Measurements from ENCODE around the gene SAMD4B.
"Not testable (repeated sequence)": the region's sequence is repeated elsewhere in the genome, so short reads cannot be mapped to it uniquely, and the experiment has no call there.

Gene SAMD4B

DNA sequence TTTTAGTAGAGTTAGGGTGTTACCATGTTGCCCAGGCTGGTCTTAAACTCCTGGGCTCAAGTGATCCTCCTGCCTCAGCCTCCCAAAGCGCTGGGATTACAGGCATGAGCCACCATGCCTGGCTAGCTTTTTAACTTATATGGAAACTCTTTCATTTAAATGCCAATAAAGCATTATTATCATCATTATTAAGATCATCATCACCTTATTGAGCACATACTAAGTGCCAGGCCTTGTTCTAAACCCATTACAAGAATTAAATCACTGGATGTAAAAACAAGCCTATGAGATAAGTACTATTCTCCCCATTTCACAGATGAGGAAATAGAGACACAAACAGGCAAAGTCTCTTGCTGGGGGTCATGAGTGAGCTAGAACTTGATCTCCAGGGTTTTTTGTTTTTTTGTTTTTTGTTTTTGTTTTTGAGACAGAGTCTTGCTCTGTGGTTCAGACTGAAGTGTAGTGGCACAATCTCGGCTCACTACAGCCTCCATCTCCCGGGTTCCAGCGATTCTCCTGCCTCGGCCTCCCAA lies 7.7 kb upstream of the SAMD4B start:
- DNase-seq = no peak

DNA sequence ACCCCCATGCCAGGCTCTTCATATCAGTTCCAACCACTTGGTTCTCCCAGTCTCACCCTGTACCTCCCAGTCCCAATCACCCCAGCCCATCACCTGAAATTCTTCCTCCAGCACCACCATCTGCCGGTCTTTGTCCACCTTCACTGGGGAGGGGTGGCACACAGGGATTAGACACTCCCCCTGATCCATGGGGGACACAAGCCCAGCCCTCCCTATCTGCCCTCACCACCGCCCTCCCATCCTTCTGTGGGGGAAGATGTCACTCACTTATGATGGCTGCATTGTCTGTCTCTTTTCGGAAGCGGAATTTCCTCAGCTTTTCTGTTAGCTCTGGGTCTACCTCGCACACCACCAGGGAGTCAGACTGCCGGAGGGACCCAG lies 7.1 kb upstream of the SAMD4B start:
- DNase-seq = no peak

DNA sequence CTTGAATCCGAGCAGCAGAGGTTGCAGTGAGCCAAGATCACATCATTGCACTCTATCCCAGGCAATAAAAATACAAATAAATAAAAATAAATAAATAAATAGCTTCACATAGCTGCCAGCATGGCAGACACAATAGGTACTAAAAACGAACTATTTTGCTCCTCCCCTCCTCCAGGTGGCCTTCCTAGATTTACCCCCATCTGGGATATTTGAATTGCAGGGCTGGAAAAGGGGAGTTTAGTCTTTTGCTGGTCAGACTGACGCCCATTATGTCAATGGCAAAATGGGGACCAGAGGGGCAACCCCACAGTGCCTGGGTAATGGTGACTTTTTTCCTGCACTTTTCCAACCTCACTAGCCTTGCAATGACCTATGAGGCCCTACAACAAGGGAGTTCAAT lies 5.7 kb upstream of the SAMD4B start:
- no peak for DNase-seq

DNA sequence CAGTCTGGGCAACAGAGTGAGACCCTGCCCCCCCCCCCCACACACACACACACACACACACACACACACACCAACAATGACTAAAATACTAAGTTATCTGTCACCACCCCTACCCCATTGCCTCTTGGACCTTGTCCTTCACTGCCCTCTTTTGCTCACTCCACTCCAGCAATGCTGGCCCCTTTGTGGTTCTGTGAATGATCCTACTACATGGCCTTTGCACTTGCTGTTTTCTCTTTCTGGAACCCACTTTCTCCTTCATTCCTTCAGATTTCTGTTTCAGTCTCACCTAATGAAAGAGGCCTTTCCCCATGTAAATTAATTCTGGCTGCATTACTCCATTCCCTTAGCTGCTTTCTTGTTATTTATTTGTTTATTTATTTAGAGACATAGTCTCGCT lies 2.5 kb upstream of the SAMD4B start:
- DNase-seq = no peak

DNA sequence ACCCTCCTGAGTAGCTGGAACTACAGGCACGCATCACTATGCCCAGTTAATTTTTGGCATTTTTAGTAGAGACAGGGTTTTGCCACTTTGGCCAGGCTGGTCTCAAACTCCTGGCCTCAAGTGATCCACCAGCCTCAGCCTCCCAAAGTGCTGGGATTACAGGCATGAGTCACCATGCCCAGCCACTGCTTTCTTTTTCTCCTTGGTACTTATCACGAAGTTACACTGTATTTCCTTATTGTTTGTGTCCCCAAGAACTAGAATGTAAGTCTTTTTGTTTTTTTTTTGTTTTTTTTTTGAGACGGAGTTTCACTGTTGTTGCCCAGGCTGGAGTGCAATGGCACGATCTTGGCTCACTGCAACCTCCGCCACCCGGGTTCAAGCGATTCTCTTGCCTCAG lies 2.1 kb upstream of the SAMD4B start:
- DNase-seq = not testable (repeated sequence)

DNA sequence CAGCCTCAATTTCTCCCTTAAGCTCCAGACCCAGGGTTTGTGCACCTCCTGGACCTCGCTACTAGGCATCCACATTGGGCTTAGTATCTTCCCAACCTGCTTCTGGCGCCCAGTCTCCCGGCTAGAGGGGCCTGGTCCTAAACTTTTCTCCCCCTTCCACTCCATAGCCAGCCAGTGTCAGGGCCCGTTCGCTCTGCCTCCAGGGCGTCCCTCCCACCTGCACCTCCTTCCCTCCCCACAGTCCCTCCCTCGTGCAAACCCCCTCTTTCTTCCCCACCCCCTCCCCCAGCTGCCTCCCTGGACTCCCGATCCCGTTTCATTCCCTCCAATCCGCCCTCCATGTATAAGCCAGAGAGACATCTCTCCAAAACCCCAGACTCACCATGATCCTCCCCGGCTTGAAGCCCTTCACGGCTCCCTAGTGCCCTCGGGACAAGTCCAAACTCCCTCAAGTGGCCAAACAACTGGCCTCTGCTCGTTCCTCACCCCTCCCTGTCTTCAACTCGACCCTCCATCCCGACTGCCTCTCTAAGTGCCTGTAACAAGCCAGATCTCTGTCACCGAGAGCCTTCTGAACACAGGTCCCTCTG lies 997 bp upstream of the SAMD4B start:
- no peak for DNase-seq

DNA sequence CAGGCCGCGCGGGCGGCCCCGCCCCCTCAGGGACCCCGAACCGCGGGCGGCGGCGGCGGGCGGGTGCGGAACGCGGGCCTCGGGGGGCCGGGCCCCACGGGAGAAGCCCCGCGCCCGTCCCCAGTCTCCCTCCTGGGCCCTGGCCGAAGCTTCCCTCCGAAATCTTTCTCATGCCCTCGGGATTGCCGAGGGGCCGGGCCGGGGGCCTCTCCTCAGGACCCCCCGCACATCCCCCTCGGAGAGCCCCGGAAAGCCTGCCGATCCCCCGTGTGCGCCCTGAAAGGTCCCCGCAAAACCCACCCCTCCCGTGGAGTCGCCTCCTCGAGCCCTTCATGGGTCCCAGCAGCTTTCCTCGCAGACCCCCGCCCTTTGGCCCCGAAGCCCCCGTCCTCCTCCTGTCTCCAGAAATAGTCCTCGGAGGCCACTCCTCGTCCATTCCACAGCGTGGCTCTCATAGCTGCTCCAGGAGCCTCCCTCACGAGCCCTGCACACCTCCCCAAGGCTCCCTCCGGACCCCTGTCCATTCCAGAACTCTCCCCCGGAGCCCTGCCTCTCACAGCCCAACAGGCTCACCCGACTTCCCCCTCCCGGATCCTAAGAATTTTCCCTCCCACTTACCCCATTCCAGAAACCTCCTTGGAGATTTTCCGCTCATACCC lies 555 bp downstream of the SAMD4B start:
- peak; percentile 50 for DNase-seq

DNA sequence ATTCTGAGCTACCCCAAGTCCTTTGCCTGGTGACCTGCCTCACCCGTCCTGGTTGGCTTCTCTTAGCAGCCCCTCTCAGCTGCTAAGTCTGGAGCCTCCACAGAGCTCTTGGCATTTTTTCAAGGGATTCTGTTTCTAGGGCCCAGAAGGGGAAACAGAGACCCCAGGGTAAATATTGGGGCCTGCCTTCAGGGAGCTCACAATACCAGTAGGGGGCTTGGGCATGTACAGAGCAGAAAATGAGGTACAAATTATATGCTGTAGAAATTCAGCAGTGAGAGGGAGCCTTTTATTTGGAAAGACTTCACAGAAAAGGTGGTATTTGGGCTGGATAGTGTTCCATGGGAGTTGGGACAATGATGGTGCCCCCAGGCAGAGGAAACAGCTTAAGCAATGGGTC lies 3.7 kb downstream of the SAMD4B start:
- no peak for DNase-seq

DNA sequence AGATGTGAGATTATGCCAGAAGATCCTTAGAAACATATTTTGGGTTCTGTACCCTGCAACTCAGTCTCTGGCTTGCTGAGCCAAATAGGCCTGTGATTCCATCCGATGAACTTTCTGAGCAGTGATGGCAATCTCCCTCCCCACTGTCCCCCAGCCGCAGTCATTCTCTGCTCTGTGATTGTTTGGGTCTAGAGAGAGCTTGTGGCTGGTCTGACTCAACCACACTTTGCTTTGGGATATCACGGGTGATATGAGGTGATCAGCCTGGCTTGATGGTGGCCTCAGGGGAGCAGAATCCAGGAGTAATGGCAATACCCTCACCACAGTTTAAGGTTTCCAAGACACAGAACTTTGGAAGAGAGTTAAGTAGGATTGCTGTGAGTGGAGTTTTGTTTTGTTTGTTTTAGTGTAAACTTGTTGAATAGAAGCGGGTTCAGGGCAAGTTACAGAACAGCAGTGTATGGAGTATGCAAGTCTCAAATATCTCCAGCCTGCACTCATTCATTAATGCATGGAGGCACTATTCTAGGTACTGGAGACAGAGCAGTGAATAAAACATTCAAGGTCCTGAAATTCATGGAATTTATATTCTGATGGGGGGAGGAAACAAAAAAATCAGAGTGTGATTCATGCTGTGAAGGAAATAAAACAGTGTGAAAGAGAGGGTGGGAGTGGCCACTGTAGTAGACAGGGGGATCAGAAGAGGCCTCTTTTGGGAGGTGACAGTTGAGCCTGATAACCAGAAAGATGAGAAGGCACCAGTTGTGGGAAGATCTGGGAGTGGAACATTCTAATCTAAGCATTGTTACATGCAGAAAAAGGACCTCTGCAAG lies 5.3 kb downstream of the SAMD4B start:
- DNase-seq = no peak

DNA sequence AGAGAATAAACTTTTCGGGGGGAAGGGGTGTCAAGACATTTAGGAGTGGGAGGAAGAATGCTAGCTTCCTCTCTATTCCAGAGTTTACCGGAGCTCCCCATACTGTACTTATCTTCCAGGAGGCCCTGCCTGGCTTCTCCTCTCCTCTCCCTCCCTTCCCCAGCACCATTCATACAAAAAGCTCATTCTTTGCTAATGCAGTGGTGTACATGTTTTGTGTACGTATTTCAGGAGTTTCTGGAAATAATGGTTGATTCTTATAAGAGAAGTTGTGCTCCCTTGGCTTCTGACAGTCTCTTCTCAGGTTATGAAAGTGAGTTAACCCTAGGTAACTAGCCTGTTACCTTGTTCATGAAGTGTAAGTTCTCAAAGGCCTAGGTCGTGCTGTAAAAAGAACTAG lies 7.1 kb downstream of the SAMD4B start:
- DNase-seq = no peak

DNA sequence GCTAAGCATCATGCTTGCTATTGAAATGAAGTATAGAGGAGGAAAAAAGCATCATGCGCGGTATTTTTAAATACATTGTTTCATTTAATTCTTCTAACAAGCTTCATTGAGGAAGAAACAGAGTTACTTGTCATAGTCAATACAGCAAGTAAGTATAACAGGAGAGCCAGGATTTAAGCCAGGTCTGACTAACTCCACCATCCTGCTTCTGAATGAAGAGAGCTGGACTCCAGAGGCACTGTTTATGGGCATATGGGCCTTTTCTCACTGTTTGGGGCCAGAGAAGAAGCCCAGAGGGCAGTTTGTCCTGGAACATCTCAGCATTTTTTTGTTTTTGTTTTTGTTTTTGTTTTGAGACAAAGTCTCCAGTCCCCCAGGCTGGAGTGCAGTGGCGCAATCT lies 7.9 kb downstream of the SAMD4B start:
- DNase-seq = no peak

DNA sequence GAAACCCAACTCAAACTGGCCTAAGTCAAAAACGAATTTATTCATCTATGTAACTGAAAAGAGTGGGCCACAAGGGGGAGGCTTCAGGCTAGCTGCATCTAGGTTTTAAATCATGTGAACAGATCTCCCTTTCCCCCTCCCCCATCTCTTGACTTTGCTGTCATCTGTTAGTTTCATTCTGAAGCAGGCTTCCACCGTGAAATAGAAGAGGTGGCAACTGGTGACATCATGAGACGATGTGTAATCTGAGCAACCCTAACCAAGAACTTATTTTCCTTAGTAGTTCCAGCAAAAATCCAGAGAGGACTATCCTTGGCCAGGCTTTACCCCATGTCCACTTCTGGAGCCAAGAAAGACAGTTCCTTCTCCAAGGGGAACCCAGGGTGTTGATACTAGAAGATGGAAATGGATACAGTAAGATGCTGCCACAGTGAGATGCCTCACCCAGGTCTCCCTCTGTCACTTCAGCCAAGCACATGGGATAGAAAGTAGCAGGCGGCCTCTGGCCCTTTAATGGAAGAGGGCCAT lies 9.4 kb downstream of the SAMD4B start:
- DNase-seq = no peak

DNA sequence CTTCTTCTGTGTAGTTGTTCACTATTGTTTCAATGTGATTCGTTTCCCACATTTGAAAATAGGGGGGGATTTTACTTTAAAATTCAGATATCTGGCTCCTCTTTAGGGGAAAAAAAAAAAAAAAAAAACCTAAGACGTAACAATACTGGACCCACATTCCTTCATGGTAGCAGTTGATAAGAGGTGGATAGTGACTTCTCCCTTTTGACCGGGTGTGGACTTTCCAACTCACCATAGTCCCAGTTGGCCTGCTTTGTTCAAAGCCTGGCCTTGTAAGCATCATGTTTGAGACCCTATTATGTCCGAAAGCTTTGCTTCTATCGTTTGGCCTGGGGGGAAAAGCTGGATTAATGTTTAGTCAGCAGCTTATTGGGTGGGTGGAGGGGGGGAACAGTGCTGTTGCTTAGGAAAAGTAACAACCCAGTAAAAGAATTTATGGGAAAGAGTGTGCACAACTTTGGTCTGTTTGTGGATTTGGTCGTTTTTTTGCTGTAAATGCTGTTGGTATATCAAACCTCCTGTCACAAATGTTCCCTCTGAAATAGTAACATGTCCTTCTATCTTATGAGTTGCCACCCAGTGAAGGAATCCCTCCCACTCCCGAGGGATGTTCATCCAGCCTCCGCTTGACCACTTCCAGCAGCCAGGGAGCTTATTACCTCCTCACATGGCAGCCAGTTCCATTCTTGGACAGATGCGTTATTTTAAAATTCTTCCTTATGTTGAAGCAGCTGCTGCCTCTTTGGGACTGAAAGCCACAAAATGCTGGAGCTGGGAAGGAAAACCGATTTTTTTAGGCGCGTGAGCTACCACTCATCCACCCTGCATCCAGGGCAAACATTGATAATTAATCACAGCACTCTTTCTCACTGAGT lies 10.4 kb downstream of the SAMD4B start:
- no peak for DNase-seq

DNA sequence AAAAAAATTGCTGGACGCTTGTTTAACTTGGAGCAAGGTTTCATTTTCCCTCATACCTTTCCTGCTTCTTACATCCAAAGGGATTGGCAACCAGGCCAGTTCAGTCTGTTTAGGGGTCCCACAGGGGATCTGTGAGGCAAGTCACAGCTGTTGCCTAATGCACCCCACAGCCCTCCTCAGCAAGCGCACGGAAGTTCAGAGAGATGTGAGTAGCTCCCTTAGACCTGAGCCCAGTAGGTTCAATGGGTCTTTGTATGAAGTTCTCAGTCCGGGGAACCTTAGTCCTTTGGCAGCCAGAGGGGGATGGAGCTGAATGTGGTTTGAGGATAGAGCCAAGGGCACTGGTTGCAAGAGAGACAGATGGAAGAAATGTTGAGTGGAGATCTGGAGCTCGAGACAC lies 13.0 kb downstream of the SAMD4B start:
- DNase-seq = no peak

DNA sequence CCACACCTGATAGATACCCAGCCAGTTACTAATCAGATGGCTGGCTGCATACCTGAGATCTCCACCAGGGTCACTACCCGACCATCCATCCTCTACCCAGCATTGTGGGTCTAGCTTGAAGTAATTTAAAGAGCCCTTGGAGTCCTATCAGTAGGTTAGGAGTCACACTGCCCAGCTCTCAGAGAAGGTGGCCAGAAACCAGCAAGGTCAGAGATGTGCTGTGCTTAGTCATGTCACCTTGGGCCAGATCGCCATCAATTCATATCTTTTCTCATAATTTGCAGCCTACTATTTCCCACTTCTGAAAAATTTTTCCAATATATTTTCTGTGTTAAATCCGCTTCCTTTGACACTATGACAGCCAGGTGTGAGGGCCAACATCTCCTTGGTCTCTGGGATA lies 13.9 kb downstream of the SAMD4B start:
- DNase-seq = no peak

DNA sequence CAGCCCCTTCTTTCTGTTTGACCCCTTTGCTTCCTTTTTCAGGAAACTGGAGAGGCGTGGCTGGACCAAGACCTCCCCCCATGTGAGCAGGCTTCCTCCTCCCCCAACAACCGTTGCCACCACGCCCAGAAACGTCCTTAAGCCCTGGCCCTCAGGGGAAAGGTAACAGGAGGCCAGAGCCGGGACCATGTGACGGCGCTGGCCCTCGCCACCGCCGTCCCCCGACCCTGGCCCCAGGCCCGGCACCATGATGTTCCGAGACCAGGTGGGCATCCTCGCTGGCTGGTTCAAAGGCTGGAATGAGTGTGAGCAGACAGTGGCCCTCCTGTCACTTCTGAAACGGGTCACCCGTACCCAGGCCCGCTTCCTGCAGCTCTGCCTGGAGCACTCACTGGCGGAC lies 14.4 kb downstream of the SAMD4B start:
- no peak for DNase-seq

DNA sequence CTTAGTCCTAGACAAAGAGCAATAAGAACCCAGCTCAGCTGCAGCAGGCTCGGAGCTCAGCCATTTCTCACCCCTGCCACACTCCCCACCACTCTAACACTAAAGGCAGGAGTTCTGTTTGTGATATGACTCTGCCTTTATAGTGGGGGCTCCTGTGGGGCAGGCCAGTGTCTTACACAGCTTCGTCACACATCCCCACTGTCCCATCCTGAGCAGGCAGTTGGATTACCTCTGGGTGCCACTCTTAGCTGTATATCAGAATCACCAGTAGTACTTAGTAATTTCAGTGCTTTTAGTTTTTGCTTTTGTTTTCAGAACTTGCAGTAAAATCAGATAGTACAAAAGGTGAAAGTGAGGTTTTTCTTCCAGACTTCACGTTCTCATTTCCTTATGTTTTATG lies 16.8 kb downstream of the SAMD4B start:
- DNase-seq = no peak

DNA sequence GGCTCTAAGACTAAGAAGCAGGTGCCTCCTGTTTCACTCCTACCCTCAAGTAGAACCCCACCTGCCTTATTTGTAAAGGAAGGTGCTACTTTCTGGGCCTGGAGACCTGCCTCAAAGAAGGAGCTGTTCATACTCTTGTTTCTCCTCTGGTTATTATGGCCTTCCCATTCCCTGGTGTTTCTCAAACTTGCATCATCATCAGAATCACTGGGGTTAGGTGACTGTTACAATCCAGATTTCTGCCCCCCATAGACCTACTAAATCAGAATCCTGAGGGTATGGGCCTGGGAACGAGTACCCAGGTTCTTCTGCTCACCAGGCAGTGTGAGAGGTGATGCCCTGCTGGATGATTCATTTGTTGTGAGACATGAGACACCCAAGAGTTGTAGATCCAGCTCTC lies 18.4 kb downstream of the SAMD4B start:
- DNase-seq = no peak

DNA sequence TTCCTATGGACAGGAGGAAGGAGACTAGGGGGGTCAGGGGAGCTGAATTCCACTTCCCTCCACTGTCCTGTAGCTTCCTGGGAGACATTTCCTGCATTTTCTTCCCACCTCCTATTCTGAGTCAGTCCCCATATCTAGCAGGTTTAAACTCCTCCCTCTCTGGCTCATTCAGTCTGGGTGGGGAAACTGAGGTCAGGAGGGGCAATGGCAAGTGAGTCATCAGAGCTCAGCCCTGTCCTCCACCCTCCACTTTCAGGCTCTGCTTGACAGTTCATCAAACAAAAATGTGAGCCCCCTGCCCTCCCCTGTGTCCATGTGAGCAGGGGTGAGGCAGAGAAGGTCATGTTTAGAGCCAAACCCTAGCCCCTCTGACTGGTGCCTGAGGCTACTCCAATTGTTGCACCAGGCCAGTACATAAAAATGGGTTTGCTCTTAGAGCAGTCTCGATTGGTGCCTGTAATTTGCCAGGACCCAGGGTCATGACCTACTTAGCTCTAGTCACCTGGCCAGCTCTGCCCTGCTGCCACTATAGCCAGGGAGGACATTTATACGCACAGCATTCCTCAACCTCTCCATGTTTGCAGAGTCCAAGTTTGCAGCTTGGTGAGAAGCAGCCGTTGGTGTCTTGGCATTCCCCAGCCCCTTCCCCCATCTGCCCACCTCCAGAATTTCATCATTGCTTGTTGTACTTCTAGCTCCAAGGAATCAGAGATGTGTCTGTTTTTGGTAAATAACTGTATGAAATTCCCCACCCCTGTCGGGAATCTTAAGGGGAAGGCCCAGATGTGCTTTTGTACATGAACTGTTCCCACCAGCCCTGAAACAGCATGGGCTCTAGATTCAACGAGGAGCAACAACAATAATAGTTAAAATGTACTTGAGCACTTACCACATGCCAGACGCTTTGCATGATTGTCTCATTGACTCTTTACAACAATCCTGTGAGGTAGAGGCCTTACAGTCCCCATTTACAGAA lies 20.7 kb downstream of the SAMD4B start:
- DNase-seq = no peak

DNA sequence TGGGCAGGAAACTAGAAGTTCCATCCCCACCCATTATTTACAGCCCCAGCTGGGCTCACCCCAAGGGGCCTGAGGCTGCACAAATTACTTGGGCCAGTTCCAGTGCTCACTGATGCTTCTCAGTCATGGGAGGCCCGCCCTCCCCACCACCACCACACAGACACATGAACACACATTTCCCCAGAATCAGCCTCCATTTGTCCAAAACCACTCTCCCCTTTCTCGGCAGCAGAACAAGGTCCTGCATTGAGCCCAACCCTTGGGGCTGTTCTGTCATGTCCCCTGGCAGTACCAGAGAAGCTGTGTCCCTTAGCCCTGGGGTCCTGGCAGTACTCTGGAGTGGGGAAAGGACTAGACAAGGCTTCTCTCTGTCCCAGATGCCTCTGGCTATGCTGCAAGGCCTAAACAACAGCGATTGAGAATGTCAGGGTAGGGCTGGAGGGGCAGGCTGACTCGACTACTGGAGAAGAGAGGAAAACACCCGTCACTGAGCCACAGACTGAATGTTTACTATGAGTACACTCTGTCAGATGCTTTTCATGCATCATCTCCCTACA lies 21.8 kb downstream of the SAMD4B start:
- no peak for DNase-seq

DNA sequence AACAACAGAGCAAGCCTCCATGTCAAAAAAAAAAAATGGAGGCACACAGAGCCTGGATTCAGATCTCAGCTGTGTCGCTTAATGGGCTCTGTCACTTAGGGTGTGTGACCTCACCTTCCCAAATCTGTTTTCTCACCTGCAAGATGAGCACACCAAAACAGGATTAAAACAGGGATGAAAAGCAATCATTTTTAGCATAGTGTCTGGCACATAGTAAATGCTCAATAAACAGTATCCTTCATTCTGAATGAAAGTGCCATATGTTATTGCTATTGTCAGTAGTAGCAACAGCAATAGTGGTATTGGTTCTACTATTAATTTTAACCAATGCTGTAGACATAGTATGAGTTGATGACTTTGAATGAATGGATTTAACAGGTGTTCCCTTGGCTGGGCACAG lies 23.3 kb downstream of the SAMD4B start:
- DNase-seq = no peak

Measured in eye (tissue), 1 donor.